ENCODE measurements around the gene OR6T1. TPM values are rescaled to one million over a fixed set of nuclear protein-coding genes. Genes with fewer than 3 reads are reported as not detected.

The OR6T1 gene
- polyA plus RNA-seq, 3 donors: not detected

DNA sequence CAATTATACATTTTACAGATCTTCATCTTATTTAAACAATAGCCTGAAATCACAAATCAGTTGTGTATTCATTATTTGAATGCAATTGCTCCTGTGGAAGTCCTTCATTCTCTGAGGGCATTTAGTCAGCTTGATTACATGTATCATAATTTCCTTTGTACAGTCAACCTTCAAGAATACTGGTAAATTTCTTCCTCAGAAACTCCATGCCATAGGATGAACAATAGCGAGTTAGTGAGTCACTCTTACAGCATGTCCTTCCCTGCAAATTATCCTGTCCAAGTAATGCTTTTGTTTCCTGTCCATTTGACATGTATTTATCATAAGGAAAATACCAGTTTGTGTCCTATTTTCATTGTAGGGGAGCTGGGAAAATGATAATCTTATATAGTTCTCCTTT lies 30.2 kb upstream of the OR6T1 start:
- Histone ChIP-seq H2AFZ (ENCODE audit: insufficient read depth, low read depth, low read length, poor library complexity, severe bottlenecking) (no peak overlapping the region), H3K27me3 (ENCODE audit: control insufficient read depth in 2 of 2, insufficient read depth in 2 of 2, low read length in 2 of 2) (no peaks in the 10 kb centered on the region), H3K9me3 (replicated peaks in 1 of 2; ENCODE audit: control insufficient read depth in 1 of 2, insufficient read depth in 1 of 2, low read length in 2 of 2) (peaks cover 0 to 1% of the 10 kb centered on the region in 2 donors), H3K4me2 (replicated peaks; ENCODE audit: extremely low read depth, low read length, poor library complexity, severe bottlenecking) (no peak overlapping the region), H3K79me2 (ENCODE audit: insufficient read depth, low read length) (no peaks in the 10 kb centered on the region), H3K36me3 (replicated peaks in 1 of 2; ENCODE audit: control insufficient read depth in 1 of 2, insufficient read depth in 2 of 2, low read length in 2 of 2) (no peaks in the 10 kb centered on the region), H3K9ac (ENCODE audit: insufficient read depth, low read length, poor library complexity, severe bottlenecking) (no peak overlapping the region), H4K20me1 (ENCODE audit: insufficient read depth, low read length) (no peaks in the 10 kb centered on the region), H3K4me3 (replicated peaks in 1 of 3; ENCODE audit: low read depth in 2 of 3, low read length in 3 of 3) (no peak overlapping the region), H3K4me1 (ENCODE audit: control insufficient read depth in 1 of 2, insufficient read depth in 2 of 2, low read length in 2 of 2) (no peaks in the 10 kb centered on the region), H3K27ac (ENCODE audit: low read depth in 1 of 2, low read length in 2 of 2) (no peak overlapping the region)
- intact Hi-C loops (cut with micrococcal nuclease): no loop called here
- no CpG with 5 or more reads among the region's 1 CpG for WGBS (ENCODE audit: insufficient coverage)
- Mint-ChIP-seq H3K36me3 (no peaks in the 10 kb centered on the region), H3K27ac (no peak overlapping the region), H3K9me3 (peaks cover 0 to 5% (median 2%) of the 10 kb centered on the region in 7 donors), H3K4me1 (no peaks in the 10 kb centered on the region), H3K27me3 (ENCODE audit: low read depth in 3 of 3) (peaks cover 0 to 3% (median 0%) of the 10 kb centered on the region in 3 donors), H3K4me3 (no peak overlapping the region)
- TF ChIP-seq, protein P1, sequence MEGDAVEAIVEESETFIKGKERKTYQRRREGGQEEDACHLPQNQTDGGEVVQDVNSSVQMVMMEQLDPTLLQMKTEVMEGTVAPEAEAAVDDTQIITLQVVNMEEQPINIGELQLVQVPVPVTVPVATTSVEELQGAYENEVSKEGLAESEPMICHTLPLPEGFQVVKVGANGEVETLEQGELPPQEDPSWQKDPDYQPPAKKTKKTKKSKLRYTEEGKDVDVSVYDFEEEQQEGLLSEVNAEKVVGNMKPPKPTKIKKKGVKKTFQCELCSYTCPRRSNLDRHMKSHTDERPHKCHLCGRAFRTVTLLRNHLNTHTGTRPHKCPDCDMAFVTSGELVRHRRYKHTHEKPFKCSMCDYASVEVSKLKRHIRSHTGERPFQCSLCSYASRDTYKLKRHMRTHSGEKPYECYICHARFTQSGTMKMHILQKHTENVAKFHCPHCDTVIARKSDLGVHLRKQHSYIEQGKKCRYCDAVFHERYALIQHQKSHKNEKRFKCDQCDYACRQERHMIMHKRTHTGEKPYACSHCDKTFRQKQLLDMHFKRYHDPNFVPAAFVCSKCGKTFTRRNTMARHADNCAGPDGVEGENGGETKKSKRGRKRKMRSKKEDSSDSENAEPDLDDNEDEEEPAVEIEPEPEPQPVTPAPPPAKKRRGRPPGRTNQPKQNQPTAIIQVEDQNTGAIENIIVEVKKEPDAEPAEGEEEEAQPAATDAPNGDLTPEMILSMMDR (IDR thresholded peaks at IDR 0.05): no peak
- no peak for DNase-seq

DNA sequence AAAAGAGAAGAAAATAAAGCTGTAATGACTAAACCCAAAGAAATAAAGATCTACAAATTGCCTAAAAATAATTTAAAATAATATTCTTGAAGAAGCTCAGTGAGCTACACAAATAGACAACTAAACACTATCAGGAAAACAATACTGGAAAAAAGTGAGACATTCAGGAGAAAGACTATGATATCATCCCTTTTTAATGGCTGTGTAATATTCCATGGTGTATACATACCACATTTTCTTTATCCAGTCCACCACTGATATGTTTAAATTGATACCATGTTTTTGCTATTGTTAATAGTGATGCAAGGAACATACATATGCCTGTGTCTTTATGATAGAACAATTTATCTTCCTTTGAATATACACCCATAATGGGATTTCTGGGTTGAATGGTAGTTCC lies 13.1 kb upstream of the OR6T1 start:
- H3K27me3 Mint-ChIP-seq (ENCODE audit: low read depth in 3 of 3): peaks cover 0 to 2% (median 0%) of the 10 kb centered on the region in 3 donors
- H3K4me1 Mint-ChIP-seq: no peaks in the 10 kb centered on the region
- no peaks in the 10 kb centered on the region for H3K36me3 ChIP-seq (replicated peaks in 1 of 2; ENCODE audit: control insufficient read depth in 1 of 2, insufficient read depth in 2 of 2, low read length in 2 of 2)
- no peak for DNase-seq
- H3K27me3 ChIP-seq (ENCODE audit: control insufficient read depth in 2 of 2, insufficient read depth in 2 of 2, low read length in 2 of 2): no peaks in the 10 kb centered on the region
- H3K4me3 ChIP-seq (replicated peaks in 1 of 3; ENCODE audit: low read depth in 2 of 3, low read length in 3 of 3): no peak overlapping the region
- no peak overlapping the region for H3K4me2 ChIP-seq (replicated peaks; ENCODE audit: extremely low read depth, low read length, poor library complexity, severe bottlenecking)
- no peaks in the 10 kb centered on the region for H3K36me3 Mint-ChIP-seq
- TF ChIP-seq, protein P1 (IDR thresholded peaks at IDR 0.05): no peak
- H3K9me3 Mint-ChIP-seq: peaks cover 0 to 7% (median 2%) of the 10 kb centered on the region in 7 donors
- H3K27ac ChIP-seq (ENCODE audit: low read depth in 1 of 2, low read length in 2 of 2): no peak overlapping the region
- H3K27ac Mint-ChIP-seq: no peak overlapping the region
- intact Hi-C loops (cut with micrococcal nuclease): no loop called here
- H2AFZ ChIP-seq (ENCODE audit: insufficient read depth, low read depth, low read length, poor library complexity, severe bottlenecking): no peak overlapping the region
- H3K9me3 ChIP-seq (replicated peaks in 1 of 2; ENCODE audit: control insufficient read depth in 1 of 2, insufficient read depth in 1 of 2, low read length in 2 of 2): no peaks in the 10 kb centered on the region
- no peaks in the 10 kb centered on the region for H4K20me1 ChIP-seq (ENCODE audit: insufficient read depth, low read length)
- H3K4me1 ChIP-seq (ENCODE audit: control insufficient read depth in 1 of 2, insufficient read depth in 2 of 2, low read length in 2 of 2): no peaks in the 10 kb centered on the region
- no peak overlapping the region for H3K9ac ChIP-seq (ENCODE audit: insufficient read depth, low read length, poor library complexity, severe bottlenecking)
- no peaks in the 10 kb centered on the region for H3K79me2 ChIP-seq (ENCODE audit: insufficient read depth, low read length)
- no peak overlapping the region for H3K4me3 Mint-ChIP-seq

Data from CD14-positive monocyte (primary cell).